Cardiac muscle cell (in vitro differentiated cells and primary cell): ENCODE results near the gene S100A5. TPM values are rescaled to one million over a fixed set of nuclear protein-coding genes. Genes with fewer than 3 reads are reported as not detected.
A peak's percentile ranks its signal among the peaks of the same experiment; 100 is the strongest.
"Not testable (repeated sequence)": the region's sequence is repeated elsewhere in the genome, so short reads cannot be mapped to it uniquely, and the experiment has no call there.

Source experiments
- DNase-seq, 2 donors: peaks; one replicate each; pipeline versions ENCODE4 v3.0.0 to v3.0.0-alpha.2; 2010 to 2017; ENCODE audit warnings: low read depth in 1 of 2, low spot score in 1 of 2
- H3K27ac ChIP-seq: fragments of 200-600 bp; sonication (generic); 2 replicates; pipeline ENCODE4 v1.5.1; 2016
- H3K27me3 ChIP-seq: fragments of 200-600 bp; sonication (generic); 2 replicates; pipeline ENCODE4 v1.6.0; 2016; ENCODE audit warnings: control low read depth
- H3K36me3 ChIP-seq: fragments of 200-600 bp; sonication (generic); 2 replicates; pipeline ENCODE4 v1.5.1; 2016; ENCODE audit warnings: control low read depth
- H3K4me1 ChIP-seq: fragments of 200-600 bp; sonication (generic); 2 replicates; pipeline ENCODE4 v1.8.1; 2017; ENCODE audit warnings: low read depth, mild to moderate bottlenecking, mixed run types
- H3K4me3 ChIP-seq: fragments of 200-600 bp; sonication (generic); 2 replicates; pipeline ENCODE4 v1.5.1; 2016; ENCODE audit warnings: mild to moderate bottlenecking
- H3K9me3 ChIP-seq: fragments of 200-600 bp; sonication (generic); 2 replicates; pipeline ENCODE4 v1.5.1; 2017; ENCODE audit warnings: low read depth, mild to moderate bottlenecking, control low read depth
- CTCF ChIP-seq: IDR thresholded peaks from 2 replicates; pipeline ENCODE4 v1.5.1; 2012; ENCODE audit warnings: low read depth, mild to moderate bottlenecking, low read length
- polyA plus RNA-seq: library from polyadenylated mRNA; unstranded; fragments of >200 nt; fragmentation: Nextera tagmentation; extraction: Ambion mirVana; gene quantifications from 2 replicates; pipeline ENCODE4 v1.2.1, GENCODE V29; 2016
- total RNA-seq: library from RNA; depleted of rRNA; stranded (reverse); fragments of >200 nt; gene quantifications from 2 replicates; pipeline ENCODE4 v1.2.3, GENCODE V29; 2016

S100A5 gene
- total RNA-seq (not detected in 2 replicates), polyA plus RNA-seq (0.31 and 0.52 TPM in 2 replicates)

DNA sequence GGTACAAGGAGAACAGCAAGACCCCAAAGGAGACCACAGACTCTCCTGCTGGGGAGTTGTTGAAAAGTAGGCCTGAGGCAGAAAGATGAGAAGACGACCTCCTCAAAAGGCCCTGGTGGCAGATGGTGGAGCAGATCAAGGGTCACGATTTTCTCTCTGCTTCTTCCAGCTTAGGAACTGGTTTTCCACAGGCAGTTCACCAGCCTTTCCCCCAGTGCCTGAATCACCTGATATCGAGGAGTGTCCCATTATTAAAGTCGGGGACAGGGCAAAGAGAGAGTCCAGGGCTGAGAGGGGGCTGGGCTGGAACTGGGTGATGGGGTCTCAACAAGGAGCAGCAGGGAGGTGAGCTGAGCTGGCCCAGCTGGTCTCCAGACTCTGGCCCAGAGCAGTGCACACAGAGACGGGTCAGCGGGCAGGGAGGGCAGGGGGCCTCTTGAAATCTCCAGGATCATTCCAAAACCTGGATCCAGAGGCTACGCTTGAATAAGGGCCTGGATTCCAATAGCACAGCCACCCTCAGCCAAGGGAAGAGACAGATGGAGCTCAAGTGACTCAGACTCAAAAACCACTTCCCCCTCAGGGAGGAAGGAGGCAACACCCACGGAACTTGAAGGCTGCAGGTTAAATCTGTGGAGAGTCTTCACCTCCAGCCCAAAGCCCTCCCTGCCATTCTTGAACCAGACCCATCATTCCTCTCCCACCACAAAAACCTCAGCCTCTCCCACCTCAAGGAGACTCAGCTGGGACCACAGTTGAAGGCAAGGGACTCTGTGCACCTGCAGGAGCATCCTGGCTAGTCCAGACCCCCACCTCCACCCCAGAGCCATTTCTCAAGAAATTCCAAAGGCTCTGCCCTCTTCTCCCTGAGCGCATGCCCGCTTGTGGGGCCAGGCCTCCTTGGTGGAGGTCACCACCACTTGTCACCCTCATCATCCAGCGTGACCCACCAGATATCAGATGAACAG, at the start of gene S100A5:
Gene S100A5 (minus strand): TSS at position 541 of the 968 bp plus-strand sequence. CDS start 743 bp downstream, outside the sequence.
- Histone ChIP-seq H3K27ac (no peak within 1 kb of the TSS), H3K4me1 (peaks cover 23% of the 10 kb centered on the region)
- TF ChIP-seq CTCF, result no peak

DNA sequence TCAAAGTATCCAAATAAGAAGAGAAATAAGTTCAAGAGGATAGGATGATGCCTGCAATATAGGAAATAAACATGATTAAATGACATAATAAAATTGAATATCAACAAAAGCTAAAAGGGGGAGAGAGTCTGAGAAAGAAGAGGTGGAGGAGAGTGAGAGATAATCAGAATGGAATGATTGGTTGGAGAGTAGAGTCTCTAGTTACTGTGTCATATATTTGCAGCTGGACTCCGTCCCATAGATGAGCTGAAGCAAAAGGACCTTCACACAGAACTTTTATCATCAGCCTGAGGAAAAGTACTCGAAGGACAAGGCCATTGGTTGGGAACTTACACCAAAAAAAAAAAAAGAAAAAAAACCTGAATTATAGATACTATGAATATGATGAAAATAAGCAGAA, 47.7 kb upstream of the S100A5 start:
- TF ChIP-seq CTCF, result no peak

More for the DNA sequence above, at the start of gene S100A5:
- H3K27me3 ChIP-seq, result no peaks in the 10 kb centered on the region
- no peaks in the 10 kb centered on the region for H3K9me3 ChIP-seq
- no peaks in the 10 kb centered on the region for H3K36me3 ChIP-seq
- no peak within 1 kb of the TSS for H3K4me3 ChIP-seq
- peak in 1 of 2 donors; percentile 35 for DNase-seq

DNA sequence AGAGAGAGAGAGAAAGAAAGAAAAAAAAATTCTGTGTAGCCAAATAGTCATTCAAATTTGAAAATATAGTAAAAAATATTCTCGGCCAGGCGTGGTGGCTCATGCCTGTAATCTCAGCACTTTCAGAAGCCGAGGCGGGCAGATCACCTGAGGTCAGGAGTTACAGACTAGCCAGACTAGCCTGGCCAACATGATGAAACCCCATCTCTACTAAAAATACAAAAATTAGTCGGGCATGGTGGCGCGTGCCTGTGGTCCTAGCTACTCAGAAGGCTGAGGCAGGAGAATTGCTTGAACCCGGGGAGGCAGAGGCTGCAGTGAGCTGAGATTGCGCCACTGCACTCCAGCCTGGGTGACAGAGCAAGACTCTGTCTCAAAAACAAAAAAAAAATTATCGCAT, 47.3 kb upstream of the S100A5 start:
- not testable (repeated sequence) for H3K36me3 ChIP-seq, H3K9me3 ChIP-seq, H3K4me1 ChIP-seq, H3K4me3 ChIP-seq, DNase-seq, H3K27me3 ChIP-seq, H3K27ac ChIP-seq

More for the DNA sequence above, 47.7 kb upstream of the S100A5 start:
- DNase-seq, result no peak
- Histone ChIP-seq H3K9me3 (no peaks in the 10 kb centered on the region), H3K4me1 (peaks cover 8% of the 10 kb centered on the region), H3K27ac (no peak overlapping the region), H3K27me3 (no peaks in the 10 kb centered on the region), H3K36me3 (no peaks in the 10 kb centered on the region), H3K4me3 (no peak overlapping the region)

GRCh38 chr1:153587314-153587713, 46.6 kb upstream of the S100A5 start:
- Histone ChIP-seq H3K9me3 (no peaks in the 10 kb centered on the region), H3K27me3 (no peaks in the 10 kb centered on the region), H3K27ac (no peak overlapping the region), H3K4me1 (peaks cover 8% of the 10 kb centered on the region), H3K4me3 (no peak overlapping the region), H3K36me3 (no peaks in the 10 kb centered on the region)
- no peak for TF ChIP-seq CTCF
- DNase-seq, result no peak

GRCh38 chr1:153586347-153586746, 45.6 kb upstream of the S100A5 start:
- Histone ChIP-seq H3K27ac (no peak overlapping the region), H3K9me3 (no peaks in the 10 kb centered on the region), H3K4me1 (peaks cover 8% of the 10 kb centered on the region), H3K36me3 (no peaks in the 10 kb centered on the region), H3K27me3 (no peaks in the 10 kb centered on the region), H3K4me3 (no peak overlapping the region)
- DNase-seq, result no peak
- TF ChIP-seq CTCF, result no peak

- no peak for TF ChIP-seq CTCF
- Histone ChIP-seq H3K27ac (no peak overlapping the region), H3K36me3 (no peaks in the 10 kb centered on the region), H3K4me1 (peaks cover 8% of the 10 kb centered on the region), H3K9me3 (no peaks in the 10 kb centered on the region), H3K27me3 (no peaks in the 10 kb centered on the region), H3K4me3 (no peak overlapping the region)
- DNase-seq, result peak in 1 of 2 donors; percentile 35
These were observed 44.3 kb upstream of the S100A5 start for GRCh38 chr1:153585006-153585405.
